Endodermal cell (in vitro differentiated cells): ENCODE measurements around the gene PASK. TPM values are rescaled to one million over a fixed set of nuclear protein-coding genes. Genes with fewer than 3 reads are reported as not detected.

Source experiments
- DNase-seq: peaks from one replicate; pipeline ENCODE4 v3.0.0-alpha.2; 2017
- H3K27ac ChIP-seq: 2 replicates; pipeline ENCODE4 v1.5.1; 2013; ENCODE audit warnings: mild to moderate bottlenecking, low read depth, low read length, moderate library complexity
- H3K27me3 ChIP-seq: 2 replicates; pipeline ENCODE4 v1.6.1; 2013; ENCODE audit warnings: mild to moderate bottlenecking, low read length, moderate library complexity; ENCODE audit not compliant: insufficient read depth, control insufficient read depth, poor library complexity, severe bottlenecking
- H3K36me3 ChIP-seq: 2 replicates; pipeline ENCODE4 v1.7.0; 2013; ENCODE audit warnings: mild to moderate bottlenecking, low read length, moderate library complexity; ENCODE audit not compliant: control insufficient read depth, insufficient read depth
- H3K4me1 ChIP-seq: one replicate; pipeline ENCODE4 v1.7.0; 2013; ENCODE audit warnings: low read length; ENCODE audit not compliant: control insufficient read depth, insufficient read depth
- H3K4me3 ChIP-seq: 2 replicates; pipeline ENCODE4 v1.5.1; 2013; ENCODE audit warnings: mild to moderate bottlenecking, low read length, moderate library complexity
- H3K9ac ChIP-seq: 2 replicates; pipeline ENCODE4 v1.6.1; 2013; ENCODE audit warnings: mild to moderate bottlenecking, low read length, moderate library complexity; ENCODE audit not compliant: poor library complexity, severe bottlenecking; ENCODE audit errors: extremely low read depth
- H3K9me3 ChIP-seq: 2 replicates; pipeline ENCODE4 v1.6.1; 2013; ENCODE audit warnings: mild to moderate bottlenecking, low read length, moderate library complexity; ENCODE audit not compliant: control insufficient read depth
- H3K27ac Mint-ChIP-seq: 2 replicates; pipeline ENCODE4 v1.8.0; 2020; ENCODE audit warnings: mixed read lengths
- H3K27me3 Mint-ChIP-seq: 2 replicates; pipeline ENCODE4 v1.8.0; 2021; ENCODE audit warnings: mild to moderate bottlenecking, mixed read lengths; ENCODE audit not compliant: insufficient read depth
- H3K36me3 Mint-ChIP-seq: 2 replicates; pipeline ENCODE4 v1.8.0; 2020; ENCODE audit warnings: low read depth, mixed read lengths
- H3K4me1 Mint-ChIP-seq: 2 replicates; pipeline ENCODE4 v1.8.0; 2020; ENCODE audit warnings: mixed read lengths
- H3K4me3 Mint-ChIP-seq: 2 replicates; pipeline ENCODE4 v1.8.0; 2020; ENCODE audit warnings: mild to moderate bottlenecking, moderate library complexity, mixed read lengths
- H3K9me3 Mint-ChIP-seq: 2 replicates; pipeline ENCODE4 v1.8.0; 2020; ENCODE audit warnings: mild to moderate bottlenecking, mixed read lengths
- CTCF ChIP-seq: fragments of 200-600 bp; sonication (generic); conservative IDR thresholded peaks from 2 replicates; pipeline ENCODE4 v1.5.0; 2021; ENCODE audit warnings: antibody characterized with exemption, mild to moderate bottlenecking
- WGBS, 2 experiments: methylation state at CpG; one replicate each; pipeline versions ENCODE4 v1.1.5 to v1.1.7; 2013; ENCODE audit warnings: missing lambda C conversion rate in 2 of 2, mixed read lengths in 1 of 2; ENCODE audit not compliant: insufficient coverage in 1 of 2, insufficient read length in 1 of 2; 5-methylcytosine and 5-hydroxymethylcytosine counted together
- total RNA-seq, 2 donors: library from RNA; stranded (reverse); fragmentation: NEBNext Ultra II Directional in 1 of 2; extraction: Animal tissue kit (Norgen Biotek cat#: 25700) in 1 of 2; gene quantifications; 2 replicates in 1 of 2; 3 replicates in 1 of 2; pipeline ENCODE4 v1.2.1, GENCODE V29; 2021

Gene PASK
- total RNA-seq, 2 donors from 2014 or later, result 76.5 to 94.5 TPM

GRCh38 chr2:241072553-241073165 is 76.6 kb downstream of the PASK start:
- no peaks in the 10 kb centered on the region for H3K4me1 ChIP-seq
- Mint-ChIP-seq H3K4me1 (no peaks in the 10 kb centered on the region), H3K27ac (no peak overlapping the region), H3K36me3 (no peaks in the 10 kb centered on the region), H3K9me3 (no peaks in the 10 kb centered on the region), H3K4me3 (no peak overlapping the region), H3K27me3 (peaks cover 4% of the 10 kb centered on the region)
- 87 to 89% methylated on average over 9 to 14 of the region's 14 CpGs for WGBS, 2 experiments
- H3K27ac ChIP-seq, result no peak overlapping the region
- no peak overlapping the region for H3K9ac ChIP-seq
- no peak overlapping the region for H3K4me3 ChIP-seq
- no peaks in the 10 kb centered on the region for H3K9me3 ChIP-seq
- no peaks in the 10 kb centered on the region for H3K27me3 ChIP-seq
- no peak for TF ChIP-seq CTCF
- peak; percentile 28 for DNase-seq
- H3K36me3 ChIP-seq, result no peaks in the 10 kb centered on the region

GRCh38 chr2:241072151-241072550 is 77.1 kb downstream of the PASK start:
- no peak for TF ChIP-seq CTCF
- Mint-ChIP-seq H3K4me3 (no peak overlapping the region), H3K36me3 (no peaks in the 10 kb centered on the region), H3K9me3 (no peaks in the 10 kb centered on the region), H3K27me3 (peaks cover 4% of the 10 kb centered on the region), H3K4me1 (no peaks in the 10 kb centered on the region), H3K27ac (no peak overlapping the region)
- Histone ChIP-seq H3K27me3 (no peaks in the 10 kb centered on the region), H3K4me1 (no peaks in the 10 kb centered on the region), H3K36me3 (no peaks in the 10 kb centered on the region), H3K4me3 (no peak overlapping the region), H3K27ac (no peak overlapping the region), H3K9me3 (no peaks in the 10 kb centered on the region), H3K9ac (no peak overlapping the region)
- no peak for DNase-seq
- 79 to 81% methylated on average over 7 to 9 of the region's 9 CpGs for WGBS, 2 experiments

GRCh38 chr2:241071677-241072111 is 77.6 kb downstream of the PASK start:
- H3K36me3 Mint-ChIP-seq, result no peaks in the 10 kb centered on the region
- no peak overlapping the region for H3K4me3 ChIP-seq
- no peaks in the 10 kb centered on the region for H3K27me3 ChIP-seq
- H3K27ac Mint-ChIP-seq, result no peak overlapping the region
- H3K27me3 Mint-ChIP-seq, result peaks cover 4% of the 10 kb centered on the region
- no peak overlapping the region for H3K9ac ChIP-seq
- no peak for DNase-seq
- no peaks in the 10 kb centered on the region for H3K9me3 Mint-ChIP-seq
- WGBS, 2 experiments, result 91 to 95% methylated on average over 13 to 25 of the region's 25 CpGs
- H3K4me1 Mint-ChIP-seq, result no peaks in the 10 kb centered on the region
- no peak overlapping the region for H3K27ac ChIP-seq
- no peaks in the 10 kb centered on the region for H3K9me3 ChIP-seq
- no peak overlapping the region for H3K4me3 Mint-ChIP-seq
- no peaks in the 10 kb centered on the region for H3K4me1 ChIP-seq
- no peak for TF ChIP-seq CTCF
- H3K36me3 ChIP-seq, result no peaks in the 10 kb centered on the region
